Uterus (tissue), 4 donors: Measurements from ENCODE around the gene CXXC5. TPM values are rescaled to one million over a fixed set of nuclear protein-coding genes. Genes with fewer than 3 reads are reported as not detected.

Source experiments
- DNase-seq, 2 donors: peaks; one replicate each; pipeline ENCODE4 v3.0.0-alpha.2; 2019 to 2020
- H3K27ac ChIP-seq, 2 donors: fragments of 200-600 bp; sonication (generic); 1 replicate in 1 of 2; 2 replicates in 1 of 2; pipeline ENCODE4 v1.5.1; 2016 to 2018
- H3K27me3 ChIP-seq, 2 donors: fragments of 200-600 bp; sonication (generic); one replicate each; pipeline ENCODE4 v1.5.1; 2018 to 2019; ENCODE audit warnings: control low read depth in 1 of 2
- H3K36me3 ChIP-seq, 2 donors: fragments of 200-600 bp; sonication (generic); one replicate each; pipeline ENCODE4 v1.5.1; 2019; ENCODE audit warnings: control low read depth in 1 of 2
- H3K4me1 ChIP-seq, 2 donors: fragments of 200-600 bp; sonication (generic); one replicate each; pipeline ENCODE4 v1.5.1; 2018 to 2019; ENCODE audit warnings: control low read depth in 1 of 2
- H3K4me3 ChIP-seq, 2 donors: fragments of 200-600 bp; sonication (generic); 1 replicate in 1 of 2; 2 replicates in 1 of 2; pipeline ENCODE4 v1.5.1; 2018 to 2019; ENCODE audit warnings: mild to moderate bottlenecking in 1 of 2
- H3K9me3 ChIP-seq, 2 donors: fragments of 200-600 bp; sonication (generic); one replicate each; pipeline ENCODE4 v1.5.1; 2019; ENCODE audit warnings: control low read depth in 1 of 2
- CTCF ChIP-seq, 4 experiments: fragments of 200-600 bp in 2 of 4; fragments of 450-650 bp in 2 of 4; sonication (generic) in 2 of 4; IDR thresholded peaks; one replicate each; pipeline ENCODE4 v1.5.1; 2016 to 2019; ENCODE audit warnings: antibody characterized with exemption in 4 of 4, mild to moderate bottlenecking in 2 of 4, moderate library complexity in 1 of 4
- POLR2A ChIP-seq, 2 donors: fragments of 450-650 bp; IDR thresholded peaks; one replicate each; pipeline ENCODE4 v1.6.1; 2016; ENCODE audit warnings: antibody characterized with exemption in 2 of 2, mild to moderate bottlenecking in 1 of 2, moderate library complexity in 1 of 2
- intact Hi-C: fragments of 100-400 bp; cut with DNase I; formaldehyde crosslinking; loops from one replicate; pipeline ENCODE4 v1.15.1; 2023; ENCODE audit warnings: low total_unique reads
- total RNA-seq, 4 donors: library from RNA; depleted of rRNA in 3 of 4; stranded (reverse); fragments of >200 nt in 3 of 4; gene quantifications; one replicate each; pipeline versions ENCODE4 v1.1.0 to v1.2.4, GENCODE V29; 2014 to 2023
- donor health status: DM: yes; HTN: yes; CAD: no.

Gene CXXC5
- total RNA-seq, 4 donors from 2014 or later, result 3.3 to 51.3 (median 35.0) TPM

GRCh38 chr5:139655727-139656271 lies 7.7 kb downstream of the CXXC5 start:
- Histone ChIP-seq H3K4me3 (no peak overlapping the region), H3K36me3 (no peaks in the 10 kb centered on the region), H3K27me3 (no peaks in the 10 kb centered on the region), H3K27ac (peak overlapping the region; percentile 64 to 88), H3K4me1 (peaks cover 4 to 53% of the 10 kb centered on the region in 2 donors), H3K9me3 (no peaks in the 10 kb centered on the region)
- TF ChIP-seq CTCF (IDR thresholded peaks at IDR 0.05) (no peak), POLR2A (IDR thresholded peaks at IDR 0.05) (no peak)
- DNase-seq, result no peak
- intact Hi-C loops, result no loop called here

- Histone ChIP-seq H3K9me3 (no peaks in the 10 kb centered on the region), H3K27me3 (no peaks in the 10 kb centered on the region), H3K36me3 (no peaks in the 10 kb centered on the region), H3K27ac (peak overlapping the region; percentile 79 to 88), H3K4me3 (no peak overlapping the region), H3K4me1 (peaks cover 4 to 46% of the 10 kb centered on the region in 2 donors)
- intact Hi-C loops, result no loop called here
- no peak for DNase-seq
- no peak for TF ChIP-seq CTCF (IDR thresholded peaks at IDR 0.05)
- no peak for TF ChIP-seq POLR2A (IDR thresholded peaks at IDR 0.05)
Observed at GRCh38 chr5:139657363-139658321, 9.5 kb downstream of the CXXC5 start.

GRCh38 chr5:139658501-139658927 lies 10.4 kb downstream of the CXXC5 start:
- intact Hi-C loops, result no loop called here
- no peaks in the 10 kb centered on the region for H3K27me3 ChIP-seq
- no peak overlapping the region for H3K4me3 ChIP-seq
- H3K4me1 ChIP-seq, result peaks cover 4 to 41% of the 10 kb centered on the region in 2 donors
- TF ChIP-seq CTCF (IDR thresholded peaks at IDR 0.05) (no peak), POLR2A (IDR thresholded peaks at IDR 0.05) (no peak)
- H3K27ac ChIP-seq, result peak overlapping the region; percentile 79 to 88
- H3K36me3 ChIP-seq, result no peaks in the 10 kb centered on the region
- H3K9me3 ChIP-seq, result no peaks in the 10 kb centered on the region
- no peak for DNase-seq

GRCh38 chr5:139658928-139659667 lies 10.9 kb downstream of the CXXC5 start:
- Histone ChIP-seq H3K27ac (peak overlapping the region; percentile 79 to 88), H3K27me3 (no peaks in the 10 kb centered on the region), H3K4me1 (peaks cover 4 to 40% of the 10 kb centered on the region in 2 donors), H3K4me3 (peak overlapping the region in 1 of 2 donors; percentile 17), H3K36me3 (no peaks in the 10 kb centered on the region), H3K9me3 (no peaks in the 10 kb centered on the region)
- intact Hi-C loops, result no loop called here
- peak in 1 of 2 donors; percentile 63 for DNase-seq
- TF ChIP-seq POLR2A (IDR thresholded peaks at IDR 0.05), result no peak
- no peak for TF ChIP-seq CTCF (IDR thresholded peaks at IDR 0.05)
